ENCODE data around the gene DNAH10.

Gene DNAH10

DNA sequence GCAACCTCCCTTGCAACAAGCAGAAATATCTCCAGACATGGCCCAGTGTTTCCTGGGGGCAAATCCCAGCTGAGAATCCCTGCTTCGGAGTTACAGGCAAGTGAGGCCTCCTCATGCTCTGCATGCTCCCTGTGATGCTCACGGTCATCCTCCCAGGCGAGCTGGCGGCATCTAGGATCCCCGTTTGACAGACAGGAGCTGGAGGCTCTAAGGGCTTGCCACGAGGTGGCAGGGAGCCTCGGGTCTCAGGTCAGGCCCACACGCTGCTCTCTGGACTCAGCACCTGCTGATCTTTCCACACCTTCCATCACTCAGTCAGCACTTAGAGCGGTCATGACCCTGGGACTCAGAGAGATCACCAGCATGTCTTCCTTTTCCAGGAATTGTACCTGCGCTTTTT, 130.8 kb downstream of the DNAH10 start:
- no peak for DNase-seq (ENCODE audit: low spot score)
- TF ChIP-seq CTCF (IDR thresholded peaks at IDR 0.05; ENCODE audit: borderline replicate concordance, control extremely low read depth, extremely low read depth, insufficient read depth, missing control alignments), result no peak
- in situ Hi-C loops (cut with MboI; ENCODE audit: low sequenced_read_pairs, unreplicated experiment), result no loop called here

DNA sequence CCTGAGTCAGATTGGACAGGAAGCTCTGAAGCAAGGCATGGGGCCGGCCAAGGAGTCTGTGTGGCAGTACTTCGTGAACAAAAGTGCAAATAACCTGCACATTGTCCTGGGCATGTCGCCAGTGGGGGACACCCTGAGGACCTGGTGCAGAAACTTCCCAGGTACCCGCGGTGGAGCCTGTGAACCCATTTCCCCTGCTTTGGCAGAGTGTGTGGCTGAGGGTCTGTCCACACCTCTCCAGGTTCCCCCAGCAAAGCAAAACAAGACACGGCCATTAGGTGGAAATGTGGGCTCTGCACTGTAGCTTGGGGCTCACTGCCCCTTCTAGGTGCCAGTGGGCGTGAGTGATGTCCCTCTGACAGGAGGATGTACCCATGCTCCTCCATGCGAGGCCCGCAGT, 131.2 kb downstream of the DNAH10 start:
- DNase-seq (ENCODE audit: low spot score), result no peak
- TF ChIP-seq CTCF (IDR thresholded peaks at IDR 0.05; ENCODE audit: borderline replicate concordance, control extremely low read depth, extremely low read depth, insufficient read depth, missing control alignments), result no peak
- in situ Hi-C loops (cut with MboI; ENCODE audit: low sequenced_read_pairs, unreplicated experiment), result no loop called here

DNA sequence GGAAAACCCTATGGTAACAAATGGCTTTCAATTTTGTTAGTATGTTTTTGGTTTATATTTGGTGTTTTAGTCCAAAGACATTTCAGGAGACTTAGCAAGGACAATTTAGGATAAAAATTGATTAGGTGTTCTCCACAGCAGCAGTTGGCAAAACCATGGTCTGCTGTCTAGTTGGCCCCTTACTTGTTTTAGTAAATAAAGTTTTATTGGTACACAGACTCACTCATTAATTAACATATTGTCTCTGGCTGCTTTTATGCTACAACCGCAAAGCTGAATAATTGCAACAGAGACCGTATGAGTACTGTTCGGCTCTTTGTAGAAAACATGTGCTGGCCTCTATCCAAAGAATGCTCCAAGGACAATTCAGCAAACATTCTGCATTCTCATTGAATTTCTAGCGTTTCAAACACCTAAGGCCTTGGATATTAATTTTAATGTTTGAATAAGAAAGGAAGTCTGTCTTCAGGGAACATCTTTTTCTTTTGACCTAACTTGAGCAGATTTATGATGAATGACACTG, 132.8 kb downstream of the DNAH10 start:
- in situ Hi-C loops (cut with MboI; ENCODE audit: low sequenced_read_pairs, unreplicated experiment), result no loop called here
- TF ChIP-seq CTCF (IDR thresholded peaks at IDR 0.05; ENCODE audit: borderline replicate concordance, control extremely low read depth, extremely low read depth, insufficient read depth, missing control alignments), result no peak
- DNase-seq (ENCODE audit: low spot score), result no peak

- in situ Hi-C loops (cut with MboI; ENCODE audit: low sequenced_read_pairs, unreplicated experiment), result no loop called here
- DNase-seq (ENCODE audit: low spot score), result no peak
- no peak for TF ChIP-seq CTCF (IDR thresholded peaks at IDR 0.05; ENCODE audit: borderline replicate concordance, control extremely low read depth, extremely low read depth, insufficient read depth, missing control alignments)
Measured at GRCh38 chr12:123895451-123895850, 133.3 kb downstream of the DNAH10 start.

GRCh38 chr12:123896767-123897166, 134.7 kb downstream of the DNAH10 start:
- no peak for TF ChIP-seq CTCF (IDR thresholded peaks at IDR 0.05; ENCODE audit: borderline replicate concordance, control extremely low read depth, extremely low read depth, insufficient read depth, missing control alignments)
- no peak for DNase-seq (ENCODE audit: low spot score)
- in situ Hi-C loops (cut with MboI; ENCODE audit: low sequenced_read_pairs, unreplicated experiment), result no loop called here

DNA sequence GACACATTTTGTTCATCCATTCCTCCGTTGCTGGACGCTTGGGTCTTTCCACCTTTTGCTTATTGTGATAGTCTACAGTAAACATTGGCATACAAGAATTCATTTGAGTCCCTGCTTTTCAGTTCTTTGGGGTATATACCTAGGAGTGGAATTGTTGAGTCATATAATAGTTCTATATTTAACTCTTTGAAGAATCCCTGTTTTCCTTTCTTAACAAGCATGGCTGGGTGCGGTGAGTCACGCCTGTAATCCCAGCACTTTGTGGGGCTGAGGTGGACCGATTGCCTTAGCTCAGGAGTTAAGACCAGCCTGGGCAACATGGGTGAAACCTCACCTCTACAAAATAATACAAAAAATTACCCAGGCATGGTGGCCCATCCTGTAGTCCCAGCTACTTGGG, 135.1 kb downstream of the DNAH10 start:
- TF ChIP-seq CTCF (IDR thresholded peaks at IDR 0.05; ENCODE audit: borderline replicate concordance, control extremely low read depth, extremely low read depth, insufficient read depth, missing control alignments), result no peak
- no peak for DNase-seq (ENCODE audit: low spot score)
- in situ Hi-C loops (cut with MboI; ENCODE audit: low sequenced_read_pairs, unreplicated experiment), result no loop called here

- TF ChIP-seq CTCF (IDR thresholded peaks at IDR 0.05; ENCODE audit: borderline replicate concordance, control extremely low read depth, extremely low read depth, insufficient read depth, missing control alignments), result no peak
- DNase-seq (ENCODE audit: low spot score), result no peak
- in situ Hi-C loops (cut with MboI; ENCODE audit: low sequenced_read_pairs, unreplicated experiment), result no loop called here
Measured at GRCh38 chr12:123898673-123899072, 136.6 kb downstream of the DNAH10 start.

Measured in GM13976 (cell line).